Measurements from ENCODE around the gene LRRC1.
A peak's percentile ranks its signal among the peaks of the same experiment; 100 is the strongest.

Gene LRRC1

DNA sequence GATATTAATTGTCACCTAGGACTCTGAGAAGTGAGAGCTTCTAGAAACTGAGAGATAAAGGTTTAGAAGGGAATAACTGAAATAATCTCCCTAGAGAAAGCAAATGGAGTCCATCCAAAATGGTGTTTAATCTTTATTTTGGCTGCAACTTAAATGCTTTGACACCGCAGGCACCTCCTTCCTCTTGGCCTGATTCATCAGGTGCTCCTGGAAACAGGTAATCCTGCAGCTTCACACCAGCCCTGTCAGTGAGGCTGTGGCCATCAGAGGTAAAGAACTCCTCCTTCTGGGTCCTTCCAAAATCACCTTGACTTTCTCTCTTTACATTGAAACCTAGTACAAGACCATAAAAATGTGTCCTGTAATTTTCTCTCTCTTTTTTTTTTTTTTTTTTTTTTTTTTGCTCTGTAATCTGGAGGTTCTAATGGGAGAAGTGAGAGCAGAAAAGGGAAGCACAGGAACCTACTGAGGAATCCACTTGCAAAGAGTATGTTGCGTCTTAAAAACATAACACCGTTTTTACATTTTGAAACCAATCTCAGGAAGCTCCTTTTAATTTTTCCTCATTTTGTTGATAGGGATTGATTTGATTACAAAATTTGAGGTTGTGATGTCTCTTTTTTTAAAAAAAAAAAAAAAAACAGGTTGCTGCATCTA lies 124.2 kb downstream of the LRRC1 start:
- ChIA-PET POLR2A (interaction anchor here (0.6 to 0.7 kb wide), 3 partner anchors 28 to 629 kb away, joined by 3 read pairs; partner anchors contain the start of gene LRRC1), CTCF (interaction anchor here (1.2 kb wide), 1 partner anchor 36 kb away, joined by 4 read pairs; no protein-coding TSS in a partner anchor)
- Histone ChIP-seq H3K36me3 (ENCODE audit: control insufficient read depth in 2 of 2, insufficient read depth in 1 of 2, low read length in 2 of 2) (peaks cover 3 to 25% of the 10 kb centered on the region in 2 experiments; a peak in 2 of 3 replicates), H3K4me3 (ENCODE audit: low read depth, low read length) (no peak overlapping the region), H3K27ac (ENCODE audit: extremely low read depth, low read depth, low read length) (no peak overlapping the region), H3K9me3 (ENCODE audit: control insufficient read depth, insufficient read depth, low read depth, low read length) (no peaks in the 10 kb centered on the region), H3K4me1 (ENCODE audit: control insufficient read depth, insufficient read depth, low read length) (no peaks in the 10 kb centered on the region)
- TF ChIP-seq ZNF354C (tag by site-specific recombination; IDR thresholded peaks at IDR 0.05; ENCODE audit: borderline replicate concordance, low read depth) (no peak), ZNF777 (tag by site-specific recombination; IDR thresholded peaks at IDR 0.05; ENCODE audit: borderline replicate concordance) (no peak), ZNF248 (tag by site-specific recombination; IDR thresholded peaks at IDR 0.05) (no peak)
- TF ChIP-seq, protein P1, sequence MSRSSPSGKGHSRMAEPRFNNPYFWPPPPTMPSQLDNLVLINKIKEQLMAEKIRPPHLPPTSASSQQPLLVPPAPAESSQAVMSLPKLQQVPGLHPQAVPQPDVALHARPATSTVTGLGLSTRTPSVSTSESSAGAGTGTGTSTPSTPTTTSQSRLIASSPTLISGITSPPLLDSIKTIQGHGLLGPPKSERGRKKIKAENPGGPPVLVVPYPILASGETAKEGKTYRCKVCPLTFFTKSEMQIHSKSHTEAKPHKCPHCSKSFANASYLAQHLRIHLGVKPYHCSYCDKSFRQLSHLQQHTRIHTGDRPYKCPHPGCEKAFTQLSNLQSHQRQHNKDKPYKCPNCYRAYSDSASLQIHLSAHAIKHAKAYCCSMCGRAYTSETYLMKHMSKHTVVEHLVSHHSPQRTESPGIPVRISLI (tag by site-specific recombination; IDR thresholded peaks at IDR 0.05) = peak; percentile 54

DNA sequence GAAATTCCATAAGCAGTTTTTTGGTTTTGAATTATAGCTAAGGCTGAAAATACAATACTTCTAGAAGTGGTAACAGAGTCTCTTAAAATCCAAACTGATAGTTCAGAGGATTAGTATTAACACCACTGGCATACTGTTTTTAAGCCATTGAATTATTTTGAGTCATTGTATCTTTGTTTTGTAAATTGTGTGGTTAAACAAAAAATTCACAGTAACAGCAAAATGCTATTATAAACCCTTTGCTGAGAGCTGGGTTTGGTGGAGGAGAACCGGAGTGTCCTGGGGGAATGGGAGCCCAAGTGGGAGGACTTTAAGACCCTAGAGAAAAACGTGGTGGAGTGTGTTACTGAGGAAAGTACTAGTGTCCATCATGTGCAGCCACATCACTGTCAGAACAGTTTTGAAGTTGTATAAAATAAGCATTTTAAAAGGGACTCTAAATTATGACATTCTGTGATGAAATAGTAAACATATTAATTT lies 125.1 kb downstream of the LRRC1 start:
- Histone ChIP-seq H3K36me3 (ENCODE audit: control insufficient read depth in 2 of 2, insufficient read depth in 1 of 2, low read length in 2 of 2) (peaks cover 3 to 22% of the 10 kb centered on the region in 2 experiments; a peak in 2 of 3 replicates), H3K9me3 (ENCODE audit: control insufficient read depth, insufficient read depth, low read depth, low read length) (no peaks in the 10 kb centered on the region), H3K27ac (ENCODE audit: extremely low read depth, low read depth, low read length) (no peak overlapping the region), H3K4me1 (ENCODE audit: control insufficient read depth, insufficient read depth, low read length) (no peaks in the 10 kb centered on the region), H3K4me3 (ENCODE audit: low read depth, low read length) (no peak overlapping the region)
- ChIA-PET CTCF (no interaction called here), POLR2A (interaction anchor here (0.6 kb wide), 1 partner anchor 125 kb away, joined by 3 read pairs; the partner anchor contains the start of gene LRRC1)
- TF ChIP-seq ZNF514 (tag by site-specific recombination; IDR thresholded peaks at IDR 0.05) = no peak
- TF ChIP-seq ZNF549 (tag by site-specific recombination; IDR thresholded peaks at IDR 0.05) = no peak
- no peak for TF ChIP-seq ZNF654 (tag by site-specific recombination; IDR thresholded peaks at IDR 0.05; ENCODE audit: low read depth)
- TF ChIP-seq, protein P2, sequence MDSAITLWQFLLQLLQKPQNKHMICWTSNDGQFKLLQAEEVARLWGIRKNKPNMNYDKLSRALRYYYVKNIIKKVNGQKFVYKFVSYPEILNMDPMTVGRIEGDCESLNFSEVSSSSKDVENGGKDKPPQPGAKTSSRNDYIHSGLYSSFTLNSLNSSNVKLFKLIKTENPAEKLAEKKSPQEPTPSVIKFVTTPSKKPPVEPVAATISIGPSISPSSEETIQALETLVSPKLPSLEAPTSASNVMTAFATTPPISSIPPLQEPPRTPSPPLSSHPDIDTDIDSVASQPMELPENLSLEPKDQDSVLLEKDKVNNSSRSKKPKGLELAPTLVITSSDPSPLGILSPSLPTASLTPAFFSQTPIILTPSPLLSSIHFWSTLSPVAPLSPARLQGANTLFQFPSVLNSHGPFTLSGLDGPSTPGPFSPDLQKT (IDR thresholded peaks at IDR 0.05; ENCODE audit: borderline replicate concordance, low read depth, low read length) = no peak
- no peak for TF ChIP-seq KLF7 (tag by site-specific recombination; IDR thresholded peaks at IDR 0.05; ENCODE audit: borderline replicate concordance)
- no peak for TF ChIP-seq BCL11A (tag by site-specific recombination; IDR thresholded peaks at IDR 0.05; ENCODE audit: low read depth)
- TF ChIP-seq IKZF3 (tag by site-specific recombination; IDR thresholded peaks at IDR 0.05) = no peak
- TF ChIP-seq ZNF157 (tag by site-specific recombination; IDR thresholded peaks at IDR 0.05) = no peak
- no peak for TF ChIP-seq REPIN1 (tag by site-specific recombination; IDR thresholded peaks at IDR 0.05; ENCODE audit: low read depth)
- TF ChIP-seq, protein P3, sequence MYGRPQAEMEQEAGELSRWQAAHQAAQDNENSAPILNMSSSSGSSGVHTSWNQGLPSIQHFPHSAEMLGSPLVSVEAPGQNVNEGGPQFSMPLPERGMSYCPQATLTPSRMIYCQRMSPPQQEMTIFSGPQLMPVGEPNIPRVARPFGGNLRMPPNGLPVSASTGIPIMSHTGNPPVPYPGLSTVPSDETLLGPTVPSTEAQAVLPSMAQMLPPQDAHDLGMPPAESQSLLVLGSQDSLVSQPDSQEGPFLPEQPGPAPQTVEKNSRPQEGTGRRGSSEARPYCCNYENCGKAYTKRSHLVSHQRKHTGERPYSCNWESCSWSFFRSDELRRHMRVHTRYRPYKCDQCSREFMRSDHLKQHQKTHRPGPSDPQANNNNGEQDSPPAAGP (tag by site-specific recombination; IDR thresholded peaks at IDR 0.05) = no peak
- no peak for TF ChIP-seq ZNF248 (tag by site-specific recombination; IDR thresholded peaks at IDR 0.05)
- TF ChIP-seq KLF1 (tag by site-specific recombination; IDR thresholded peaks at IDR 0.05) = no peak
- TF ChIP-seq ZIC2 (tag by site-specific recombination; IDR thresholded peaks at IDR 0.05) = no peak

DNA sequence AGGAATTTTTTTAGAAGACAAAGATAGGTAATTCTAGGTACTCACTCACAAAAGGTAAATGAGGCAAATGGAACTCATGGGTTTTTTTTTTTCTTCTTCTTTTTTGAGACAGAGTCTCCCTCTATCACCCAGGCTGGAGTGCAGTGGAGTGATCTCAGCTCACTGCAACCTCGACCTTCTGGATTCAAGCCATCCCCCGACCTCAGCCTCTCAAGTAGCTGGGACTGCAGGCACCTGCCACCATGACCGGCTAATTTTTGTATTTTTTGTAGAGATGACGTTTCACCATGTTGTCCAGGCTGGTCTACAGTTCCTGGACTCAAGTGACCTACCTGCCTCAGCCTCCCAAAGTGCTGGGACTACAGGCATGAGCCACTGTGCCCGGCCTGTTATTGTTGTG lies 126.1 kb downstream of the LRRC1 start:
- ChIA-PET CTCF (no interaction called here), POLR2A (no interaction called here)
- no peak overlapping the region for H3K4me3 ChIP-seq (ENCODE audit: low read depth, low read length)
- H3K4me1 ChIP-seq (ENCODE audit: control insufficient read depth, insufficient read depth, low read length) = no peaks in the 10 kb centered on the region
- TF ChIP-seq, protein P1 (tag by site-specific recombination; IDR thresholded peaks at IDR 0.05) = peak; percentile 78
- TF ChIP-seq ZNF629 (tag by site-specific recombination; IDR thresholded peaks at IDR 0.05) (no peak), ZNF335 (tag by site-specific recombination; conservative IDR thresholded peaks at IDR 0.05) (0 out of 2 replicates have a peak, but pooled peaks have one; percentile 32), ZNF394 (tag by site-specific recombination; IDR thresholded peaks at IDR 0.05; ENCODE audit: borderline replicate concordance) (peak; percentile 32; the same call in 1 of the 2 replicates)
- TF ChIP-seq, protein P4, sequence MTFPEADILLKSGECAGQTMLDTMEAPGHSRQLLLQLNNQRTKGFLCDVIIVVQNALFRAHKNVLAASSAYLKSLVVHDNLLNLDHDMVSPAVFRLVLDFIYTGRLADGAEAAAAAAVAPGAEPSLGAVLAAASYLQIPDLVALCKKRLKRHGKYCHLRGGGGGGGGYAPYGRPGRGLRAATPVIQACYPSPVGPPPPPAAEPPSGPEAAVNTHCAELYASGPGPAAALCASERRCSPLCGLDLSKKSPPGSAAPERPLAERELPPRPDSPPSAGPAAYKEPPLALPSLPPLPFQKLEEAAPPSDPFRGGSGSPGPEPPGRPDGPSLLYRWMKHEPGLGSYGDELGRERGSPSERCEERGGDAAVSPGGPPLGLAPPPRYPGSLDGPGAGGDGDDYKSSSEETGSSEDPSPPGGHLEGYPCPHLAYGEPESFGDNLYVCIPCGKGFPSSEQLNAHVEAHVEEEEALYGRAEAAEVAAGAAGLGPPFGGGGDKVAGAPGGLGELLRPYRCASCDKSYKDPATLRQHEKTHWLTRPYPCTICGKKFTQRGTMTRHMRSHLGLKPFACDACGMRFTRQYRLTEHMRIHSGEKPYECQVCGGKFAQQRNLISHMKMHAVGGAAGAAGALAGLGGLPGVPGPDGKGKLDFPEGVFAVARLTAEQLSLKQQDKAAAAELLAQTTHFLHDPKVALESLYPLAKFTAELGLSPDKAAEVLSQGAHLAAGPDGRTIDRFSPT (tag by site-specific recombination; IDR thresholded peaks at IDR 0.05) = 0 out of 2 replicates have a peak, but pooled peaks have one; percentile 39
- TF ChIP-seq, protein P3 (tag by site-specific recombination; IDR thresholded peaks at IDR 0.05) = no peak
- no peaks in the 10 kb centered on the region for H3K9me3 ChIP-seq (ENCODE audit: control insufficient read depth, insufficient read depth, low read depth, low read length)
- H3K36me3 ChIP-seq (ENCODE audit: control insufficient read depth in 2 of 2, insufficient read depth in 1 of 2, low read length in 2 of 2) = peaks cover 3 to 22% of the 10 kb centered on the region in 2 experiments; a peak in 2 of 3 replicates
- no peak overlapping the region for H3K27ac ChIP-seq (ENCODE audit: extremely low read depth, low read depth, low read length)

Data from HEK293 (cell line).